CD4-positive, alpha-beta T cell treated with Interleukin-10 for 1 hour (primary cell): ENCODE results near the gene LPP.

Experiments used
- DNase-seq: peaks from one replicate; pipeline ENCODE4 v3.0.0-alpha.2; 2020

The LPP gene

DNA sequence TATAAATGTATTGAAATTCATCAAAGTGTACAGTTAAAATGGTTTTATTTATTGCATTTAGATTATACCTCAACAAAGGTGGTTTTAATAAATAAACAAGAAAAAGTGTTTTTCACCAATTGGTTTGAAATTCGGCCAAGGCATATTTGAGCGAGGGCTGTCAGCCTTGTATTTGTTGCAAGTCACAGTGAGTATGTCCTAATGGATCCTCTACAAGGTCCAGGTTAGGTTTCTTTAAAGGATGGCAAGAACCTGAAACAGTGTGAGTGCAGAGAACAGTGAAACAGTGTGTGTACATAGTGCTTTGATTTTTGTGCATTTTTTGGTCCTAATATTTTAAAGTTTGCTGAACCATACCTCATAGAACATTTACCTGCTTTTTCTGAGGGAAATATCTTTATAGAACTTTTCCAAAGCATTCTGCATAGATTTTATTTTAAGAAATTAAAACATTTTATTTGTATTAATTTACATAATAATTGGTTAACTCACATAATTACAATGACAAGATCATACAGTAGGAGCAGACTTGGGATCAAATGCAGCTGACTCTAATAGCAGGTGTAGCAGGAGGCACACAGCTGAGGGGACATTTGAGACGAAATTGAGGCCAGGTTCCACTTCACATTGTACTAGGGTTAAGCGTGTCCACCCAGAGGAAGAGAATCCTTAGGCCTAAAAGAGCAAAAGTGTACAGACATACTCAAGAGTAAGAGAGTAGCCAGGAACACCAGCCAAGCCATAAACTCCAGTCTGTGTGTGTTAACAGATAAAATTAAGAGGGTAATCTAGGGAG, 589.0 kb downstream of the LPP start:
- no peak for DNase-seq

- DNase-seq = no peak
Measured at GRCh38 chr3:188744166-188744565, 590.2 kb downstream of the LPP start.

GRCh38 chr3:188745031-188745430, 591.1 kb downstream of the LPP start:
- no peak for DNase-seq

DNA sequence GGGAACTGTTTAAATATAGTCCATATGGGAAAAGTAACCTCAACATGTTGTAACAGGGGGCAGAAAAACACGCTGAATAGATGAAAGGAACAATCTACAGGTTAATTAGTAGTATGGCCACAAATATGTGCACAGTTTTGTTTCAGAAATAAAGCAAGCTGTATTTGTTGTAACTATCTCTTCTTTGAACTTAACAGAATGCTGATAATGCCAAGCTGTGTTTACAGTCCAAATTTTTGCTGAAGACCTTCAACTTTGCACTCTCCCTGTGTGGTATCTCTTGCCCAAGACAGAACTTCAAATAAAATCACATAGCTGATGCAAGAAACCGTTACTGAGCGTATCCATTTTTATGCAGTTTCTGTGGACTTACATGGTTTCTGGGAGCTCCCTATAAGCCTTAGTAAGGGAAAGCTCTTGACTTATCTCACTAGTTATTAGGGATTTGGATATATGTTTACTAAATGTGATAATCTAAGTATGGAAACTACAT, 592.4 kb downstream of the LPP start:
- no peak for DNase-seq

- no peak for DNase-seq
Measured at GRCh38 chr3:188747489-188747888, 593.5 kb downstream of the LPP start.

GRCh38 chr3:188749010-188749617, 595.2 kb downstream of the LPP start:
- DNase-seq = peak; percentile 78

DNA sequence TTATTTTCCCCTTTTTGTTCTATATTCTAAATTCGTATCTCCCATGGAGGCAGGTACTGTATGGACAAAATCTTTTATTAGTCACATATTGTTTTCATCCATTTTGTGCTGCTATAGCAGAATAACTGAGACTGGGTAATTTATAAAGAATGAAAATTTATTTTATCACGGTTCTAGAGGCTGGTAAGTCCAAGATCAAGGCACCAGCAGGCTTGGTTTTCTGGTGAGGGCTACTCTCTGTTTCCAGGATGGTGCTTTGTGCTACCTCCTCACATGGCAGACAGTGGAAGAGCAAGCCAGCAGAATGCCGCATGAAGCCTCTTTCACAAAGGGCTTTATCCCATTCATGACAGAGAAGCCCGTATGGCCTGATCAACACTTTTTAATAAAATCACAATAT, 595.9 kb downstream of the LPP start:
- no peak for DNase-seq

GRCh38 chr3:188750617-188751016, 596.7 kb downstream of the LPP start:
- DNase-seq = no peak

- DNase-seq = no peak
Measured at GRCh38 chr3:188752850-188753249, 598.9 kb downstream of the LPP start.

DNA sequence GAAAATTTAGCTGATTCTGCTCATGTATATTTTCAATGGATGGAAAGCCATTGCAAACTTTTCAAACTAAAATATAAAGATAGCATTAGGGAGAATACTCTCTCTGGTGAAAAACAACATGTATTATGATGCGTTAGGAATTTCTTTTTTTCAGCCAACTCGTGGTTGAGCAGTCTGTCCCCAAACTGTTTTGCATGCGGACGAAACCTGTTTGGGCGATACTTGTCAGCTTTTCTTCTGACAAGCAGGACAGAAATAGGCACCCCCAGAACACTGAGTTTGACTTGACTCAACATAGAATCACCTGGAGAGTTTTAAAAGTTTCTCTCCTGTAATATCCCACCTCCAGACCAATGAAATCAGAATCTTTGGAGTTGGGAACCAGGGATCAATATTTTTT, 600.3 kb downstream of the LPP start:
- DNase-seq = no peak

- DNase-seq = no peak
Measured at GRCh38 chr3:188756241-188756640, 602.3 kb downstream of the LPP start.

GRCh38 chr3:188759336-188760005, 605.5 kb downstream of the LPP start:
- DNase-seq = no peak

- DNase-seq = no peak
Measured at GRCh38 chr3:188760408-188760807, 606.5 kb downstream of the LPP start.

DNA sequence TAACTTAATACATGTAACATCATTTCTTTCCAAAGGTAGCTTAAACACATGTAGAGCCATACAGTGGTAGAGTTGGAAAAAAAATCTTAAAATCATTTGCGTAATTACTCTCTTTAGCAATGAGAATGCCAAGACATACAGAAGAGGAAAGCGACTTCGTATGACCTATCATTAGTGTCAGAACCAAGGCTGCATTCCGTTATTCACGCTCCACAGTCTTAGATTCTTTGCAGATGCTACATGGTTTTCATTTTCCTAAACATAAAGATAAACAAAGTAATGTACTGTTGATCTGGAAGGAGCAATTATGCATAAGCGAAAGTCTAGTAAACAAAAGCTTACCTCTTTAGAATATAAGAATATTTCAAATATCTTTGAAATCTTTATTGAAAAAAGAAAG, 607.5 kb downstream of the LPP start:
- DNase-seq = no peak

DNA sequence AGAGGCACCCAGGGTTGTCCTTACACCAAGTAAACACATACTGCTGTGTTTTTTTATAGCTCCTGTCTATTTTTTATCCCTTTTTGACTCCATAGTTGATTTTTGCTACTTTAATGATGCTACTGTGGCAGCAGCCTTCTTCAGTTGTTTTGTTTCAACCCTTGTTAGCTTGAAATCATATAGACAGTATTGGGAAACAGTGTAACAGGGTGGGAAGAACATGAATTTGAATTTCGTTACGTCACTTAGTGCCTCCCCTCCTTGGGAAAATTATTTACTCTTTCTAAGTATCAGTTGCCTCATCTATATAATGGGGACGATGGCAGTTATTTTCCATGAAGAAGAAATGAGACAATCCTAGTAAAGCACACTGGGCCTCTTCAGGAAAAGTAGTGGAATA, 608.0 kb downstream of the LPP start:
- DNase-seq = no peak

DNA sequence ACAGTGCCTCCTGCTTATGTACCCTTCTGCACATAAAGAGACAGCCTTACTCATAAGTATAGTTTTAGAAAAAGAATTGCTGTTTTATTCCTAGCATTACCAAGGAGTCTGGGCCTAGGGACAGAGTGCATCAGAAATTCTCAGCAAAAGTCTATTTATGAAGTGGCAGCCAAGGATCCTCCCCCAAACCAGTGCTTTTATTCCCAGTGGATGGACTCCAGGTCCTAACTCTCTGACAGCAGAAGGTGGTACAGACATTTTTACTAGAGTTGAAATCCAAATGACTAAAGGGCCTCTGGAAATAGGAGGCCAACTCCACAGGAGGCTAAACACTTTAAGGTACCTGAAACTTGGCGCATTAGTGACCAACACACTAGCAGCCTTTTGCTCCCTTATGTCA, 610.7 kb downstream of the LPP start:
- no peak for DNase-seq

DNA sequence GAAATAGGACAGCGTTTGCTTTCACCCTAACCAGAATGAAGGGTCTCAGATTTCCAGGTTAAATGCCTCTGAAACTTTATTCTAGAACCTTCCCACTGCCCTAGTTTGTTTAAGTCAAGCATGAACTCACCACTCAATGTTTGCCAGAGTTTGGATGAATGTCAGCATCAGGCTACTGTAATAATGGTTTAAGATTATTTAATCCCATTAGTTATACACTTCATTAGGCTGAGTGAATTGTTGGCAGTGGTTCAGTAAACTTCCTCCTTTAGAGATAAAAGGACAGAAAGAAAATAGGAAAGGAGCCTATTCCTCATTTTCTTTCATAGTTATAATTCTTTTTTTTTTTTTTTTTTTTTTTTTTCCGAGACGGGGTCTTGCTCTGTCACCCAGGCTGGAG, 615.9 kb downstream of the LPP start:
- no peak for DNase-seq

- no peak for DNase-seq
Measured at GRCh38 chr3:188772886-188773285, 618.9 kb downstream of the LPP start.

GRCh38 chr3:188775412-188775811, 621.5 kb downstream of the LPP start:
- DNase-seq = no peak

DNA sequence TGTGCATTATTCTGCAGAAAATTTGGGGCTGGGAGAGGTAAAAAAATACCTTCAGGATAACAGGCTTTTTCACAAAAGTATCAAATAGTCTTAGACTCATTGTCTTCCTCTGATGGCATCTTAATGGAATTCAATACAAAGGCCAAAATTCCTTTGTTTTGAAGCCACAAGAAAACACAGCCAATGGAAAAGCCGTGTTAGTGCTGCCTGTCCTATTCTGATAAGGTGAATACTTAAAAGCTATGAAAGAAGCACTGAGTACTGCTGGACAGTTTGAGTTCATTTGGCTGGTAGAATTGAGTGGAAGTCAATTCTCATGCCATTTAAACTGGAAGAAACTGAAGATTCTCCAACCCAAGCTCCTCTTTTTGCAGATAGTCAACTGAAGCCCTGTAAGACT, 622.5 kb downstream of the LPP start:
- DNase-seq = no peak

GRCh38 chr3:188778091-188778852, 624.3 kb downstream of the LPP start:
- DNase-seq = no peak

DNA sequence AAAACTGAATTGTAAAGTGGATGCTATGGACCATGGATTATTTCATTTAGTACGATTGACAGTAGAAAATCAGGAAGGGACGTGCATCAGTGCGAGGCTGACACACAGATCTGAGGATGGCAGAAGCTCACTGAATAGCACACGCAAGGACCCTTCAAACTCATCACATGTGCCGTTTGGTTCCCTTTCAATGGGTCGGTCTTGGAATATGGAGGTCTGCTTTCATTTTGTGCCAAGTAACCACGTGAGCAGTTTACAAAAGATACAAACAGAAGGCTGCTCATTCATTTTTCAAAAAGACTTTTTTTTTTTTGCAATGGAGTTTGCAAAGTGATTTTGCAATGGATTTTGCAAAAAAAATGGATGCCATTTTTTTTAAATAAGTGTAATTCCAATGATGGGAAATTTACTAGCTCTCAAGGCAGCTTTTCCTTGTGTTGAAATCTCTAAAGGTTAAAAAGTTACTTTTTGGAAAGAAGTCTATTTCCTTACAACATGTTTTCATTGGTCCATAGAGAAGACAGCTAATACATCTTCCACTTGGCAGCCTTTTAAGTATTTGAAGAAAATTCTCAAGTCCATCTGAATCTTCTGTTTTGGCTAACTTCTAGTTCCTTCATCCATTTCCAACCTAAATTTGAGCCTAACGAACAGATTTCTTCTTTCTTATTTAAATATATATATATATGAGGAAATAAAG, 625.5 kb downstream of the LPP start:
- no peak for DNase-seq
